HepG2 (cell line): Measurements from ENCODE around the gene INO80B. TPM values are rescaled to one million over a fixed set of nuclear protein-coding genes. Genes with fewer than 3 reads are reported as not detected.
A peak's percentile ranks its signal among the peaks of the same experiment; 100 is the strongest.

ENCODE experiments used
- FOXP1 ChIP-seq, 2 experiments: fragments of 450-650 bp in 1 of 2; IDR thresholded peaks; 2 replicates each; pipeline ENCODE4 v1.6.1; 2017 to 2018; ENCODE audit warnings: antibody characterized with exemption in 1 of 2
- GTF3A ChIP-seq: sonication (generic); formaldehyde crosslinking; conservative IDR thresholded peaks from 2 replicates; pipeline ENCODE4 v1.4.0; 2020; ENCODE audit warnings: mild to moderate bottlenecking, missing genetic modification reagents
- HDAC6 ChIP-seq: fragments of 200-600 bp; sonication (generic); IDR thresholded peaks from 2 replicates; pipeline ENCODE4 v1.7.0; 2017; ENCODE audit warnings: mild to moderate bottlenecking, antibody characterized with exemption, low read length, low read depth
- KLF16 ChIP-seq, 2 experiments: sonication (generic) in 1 of 2; formaldehyde crosslinking in 1 of 2; IDR thresholded peaks; 2 replicates each; pipeline versions ENCODE4 v1.6.1 to v1.8.0; 2016 to 2023; ENCODE audit warnings: missing genetic modification reagents in 2 of 2, missing compliant biosample characterization in 1 of 2
- KLF9 ChIP-seq: IDR thresholded peaks from 2 replicates; pipeline ENCODE4 v1.6.1; 2016; ENCODE audit warnings: low read depth
- PHF8 ChIP-seq: sonication (generic); formaldehyde crosslinking; IDR thresholded peaks from 2 replicates; pipeline ENCODE4 v1.5.0; 2020; ENCODE audit warnings: missing genetic modification reagents
- RARG ChIP-seq: sonication (generic); formaldehyde crosslinking; IDR thresholded peaks from 2 replicates; pipeline ENCODE4 v1.4.0; 2020; ENCODE audit warnings: low read depth, mild to moderate bottlenecking, missing genetic modification reagents
- REPIN1 ChIP-seq: sonication (generic); formaldehyde crosslinking; IDR thresholded peaks from 2 replicates; pipeline ENCODE4 v1.8.0; 2022; ENCODE audit warnings: missing genetic modification reagents, low read depth, mild to moderate bottlenecking, borderline replicate concordance
- RORA ChIP-seq: sonication (generic); formaldehyde crosslinking; IDR thresholded peaks from 2 replicates; pipeline ENCODE4 v1.5.0; 2020; ENCODE audit warnings: mild to moderate bottlenecking, missing genetic modification reagents, moderate library complexity
- SUZ12 ChIP-seq: fragments of 150-350 bp; IDR thresholded peaks from 2 replicates; pipeline ENCODE4 v1.6.1; 2014; ENCODE audit warnings: low read depth, low read length
- SYNCRIP ChIP-seq: fragments of 200-400 bp; formaldehyde crosslinking; IDR thresholded peaks from 2 replicates; pipeline ENCODE4 v1.6.1; 2018; ENCODE audit warnings: mild to moderate bottlenecking, low read depth, low read length; ENCODE audit not compliant: insufficient read depth
- ZNF160 ChIP-seq: sonication (generic); formaldehyde crosslinking; IDR thresholded peaks from 2 replicates; pipeline ENCODE4 v1.8.0; 2022; ENCODE audit warnings: mild to moderate bottlenecking, inconsistent platforms, missing genetic modification reagents
- ZNF484 ChIP-seq: sonication (generic); formaldehyde crosslinking; IDR thresholded peaks from 2 replicates; pipeline ENCODE4 v1.5.1; 2020; ENCODE audit warnings: mild to moderate bottlenecking, low read depth, missing genetic modification reagents, borderline replicate concordance
- ZNF543 ChIP-seq: sonication (generic); formaldehyde crosslinking; IDR thresholded peaks from 2 replicates; pipeline ENCODE4 v1.4.0; 2020; ENCODE audit warnings: mild to moderate bottlenecking, missing genetic modification reagents
- ZNF564 ChIP-seq: sonication (generic); formaldehyde crosslinking; IDR thresholded peaks from 2 replicates; pipeline ENCODE4 v1.8.1; 2023; ENCODE audit warnings: mild to moderate bottlenecking, missing genetic modification reagents
- ZNF605 ChIP-seq: sonication (generic); formaldehyde crosslinking; IDR thresholded peaks from 2 replicates; pipeline ENCODE4 v1.8.0; 2022; ENCODE audit warnings: mild to moderate bottlenecking, missing genetic modification reagents
- ZNF709 ChIP-seq: sonication (generic); formaldehyde crosslinking; IDR thresholded peaks from 2 replicates; pipeline ENCODE4 v1.5.0; 2020; ENCODE audit warnings: mild to moderate bottlenecking, missing genetic modification reagents
- ZNF766 ChIP-seq: sonication (generic); formaldehyde crosslinking; IDR thresholded peaks from 2 replicates; pipeline ENCODE4 v1.5.0; 2020; ENCODE audit warnings: missing genetic modification reagents, borderline replicate concordance
- ZNF878 ChIP-seq: sonication (generic); formaldehyde crosslinking; IDR thresholded peaks from 2 replicates; pipeline ENCODE4 v1.8.1; 2023; ENCODE audit warnings: mild to moderate bottlenecking, missing genetic modification reagents, moderate library complexity
- polyA plus RNA-seq, 8 experiments: library from polyadenylated mRNA; depleted of rRNA in 3 of 8; stranded (reverse) in 7 of 8; unstranded in 1 of 8; fragments of >200 nt; fragmentation: Illumina TruSeq in 4 of 8; extraction: Trizol in 4 of 8; gene quantifications; 2 replicates each; pipeline versions ENCODE4 v1.2.1 to v1.2.3, GENCODE V29; 2011 to 2016; ENCODE audit warnings: low read depth in 4 of 8, missing spikeins in 1 of 8, mixed read lengths in 1 of 8; ENCODE audit not compliant: insufficient read depth in 1 of 8
- total RNA-seq, 5 experiments: library from RNA; depleted of rRNA; stranded (reverse); fragments of >200 nt; fragmentation: Illumina TruSeq; extraction: Trizol; gene quantifications; 2 replicates each; pipeline ENCODE4 v1.2.3, GENCODE V29; 2016; ENCODE audit warnings: low read depth in 1 of 5
- TF ChIP-seq, protein P1 (sequence below): sonication (generic); formaldehyde crosslinking; IDR thresholded peaks from 2 replicates; pipeline ENCODE4 v1.5.0; 2020; ENCODE audit warnings: missing genetic modification reagents
- TF ChIP-seq, protein P2 (sequence below): sonication (generic); formaldehyde crosslinking; IDR thresholded peaks from 2 replicates; pipeline ENCODE4 v1.5.1; 2020; ENCODE audit warnings: mild to moderate bottlenecking, missing genetic modification reagents
- TF ChIP-seq, protein P3 (sequence below): sonication (generic); formaldehyde crosslinking; IDR thresholded peaks from 2 replicates; pipeline ENCODE4 v1.4.0; 2020; ENCODE audit warnings: mild to moderate bottlenecking, low read depth, missing genetic modification reagents
- TF ChIP-seq, protein P4 (sequence below): IDR thresholded peaks from 2 replicates; pipeline ENCODE4 v1.6.1; 2016; ENCODE audit warnings: missing compliant biosample characterization, missing genetic modification reagents, borderline replicate concordance

The INO80B gene
- total and polyA plus RNA-seq, 2 of the 13 experiments (the other 11 are each of a cell fraction or from before 2014, with no cell fraction given): 6.2 to 14.5 TPM

DNA sequence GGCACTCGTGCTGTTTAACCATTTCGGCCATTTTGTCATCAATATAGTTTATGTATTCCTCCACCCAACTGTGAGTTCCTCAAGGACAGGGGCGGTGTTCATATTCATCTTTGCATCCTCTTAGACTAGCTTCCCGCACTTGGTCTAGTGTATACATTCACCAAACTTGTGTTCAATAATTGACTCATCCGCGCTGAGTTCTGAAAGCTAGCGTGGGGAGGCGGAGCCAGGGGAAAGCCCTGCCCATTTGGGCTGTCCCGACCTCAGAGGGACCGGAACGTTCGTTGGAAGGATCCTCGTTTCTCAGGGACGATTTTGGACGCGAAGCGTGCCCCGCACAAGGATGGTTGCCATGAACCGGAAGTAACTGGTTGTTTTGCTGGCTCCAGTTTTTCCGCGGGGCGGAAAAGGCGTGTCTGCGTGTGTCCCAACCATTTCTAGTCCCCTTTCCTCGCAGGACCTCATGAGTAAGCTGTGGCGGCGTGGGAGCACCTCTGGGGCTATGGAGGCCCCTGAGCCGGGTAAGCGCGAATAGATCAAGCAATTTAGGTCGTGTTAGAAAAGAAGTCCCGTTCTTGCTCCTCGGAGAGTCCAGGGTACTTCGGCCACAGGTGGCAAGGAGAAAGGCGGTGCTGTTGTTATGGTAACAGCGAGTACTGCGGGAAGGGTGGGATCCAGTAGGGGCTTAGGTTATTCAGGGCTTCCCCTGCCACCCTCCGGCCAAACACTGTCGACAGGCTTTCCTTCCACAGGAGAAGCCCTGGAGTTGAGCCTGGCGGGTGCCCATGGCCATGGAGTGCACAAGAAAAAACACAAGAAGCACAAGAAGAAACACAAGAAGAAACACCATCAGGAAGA is at the start of gene INO80B (continued):
- TF ChIP-seq ZNF605 (CRISPR knock-in tag): peak; percentile 99
- no peak for TF ChIP-seq ZNF484 (CRISPR knock-in tag)
- TF ChIP-seq ZNF878 (CRISPR knock-in tag): peak; percentile 2; the same call in 1 of the 2 replicates
- no peak for TF ChIP-seq SYNCRIP
- no peak for TF ChIP-seq FOXP1 (IDR thresholded peaks at IDR 0.05)
- peak; percentile 38 for TF ChIP-seq FOXP1 (CRISPR knock-in tag; IDR thresholded peaks at IDR 0.05)
- TF ChIP-seq GTF3A (CRISPR knock-in tag): peak; percentile 85; the same call in 1 of the 2 replicates
- peak; percentile 26; the same call in 1 of the 2 replicates for TF ChIP-seq ZNF766 (CRISPR knock-in tag)
- peak; percentile 85 for TF ChIP-seq ZNF709 (CRISPR knock-in tag)
- TF ChIP-seq ZNF543: peak; percentile 85
- no peak for TF ChIP-seq RARG (CRISPR knock-in tag)
- TF ChIP-seq PHF8 (CRISPR knock-in tag): peak; percentile 76
- TF ChIP-seq SUZ12: 0 out of 2 replicates have a peak, but pooled peaks have one; percentile 17
- TF ChIP-seq RORA: no peak
- peak; percentile 52; the same call in 1 of the 2 replicates for TF ChIP-seq ZNF564 (CRISPR knock-in tag)
- TF ChIP-seq, protein P1, sequence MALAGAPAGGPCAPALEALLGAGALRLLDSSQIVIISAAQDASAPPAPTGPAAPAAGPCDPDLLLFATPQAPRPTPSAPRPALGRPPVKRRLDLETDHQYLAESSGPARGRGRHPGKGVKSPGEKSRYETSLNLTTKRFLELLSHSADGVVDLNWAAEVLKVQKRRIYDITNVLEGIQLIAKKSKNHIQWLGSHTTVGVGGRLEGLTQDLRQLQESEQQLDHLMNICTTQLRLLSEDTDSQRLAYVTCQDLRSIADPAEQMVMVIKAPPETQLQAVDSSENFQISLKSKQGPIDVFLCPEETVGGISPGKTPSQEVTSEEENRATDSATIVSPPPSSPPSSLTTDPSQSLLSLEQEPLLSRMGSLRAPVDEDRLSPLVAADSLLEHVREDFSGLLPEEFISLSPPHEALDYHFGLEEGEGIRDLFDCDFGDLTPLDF (CRISPR knock-in tag): no peak
- peak; percentile 86 for TF ChIP-seq ZNF160
- TF ChIP-seq, protein P2, sequence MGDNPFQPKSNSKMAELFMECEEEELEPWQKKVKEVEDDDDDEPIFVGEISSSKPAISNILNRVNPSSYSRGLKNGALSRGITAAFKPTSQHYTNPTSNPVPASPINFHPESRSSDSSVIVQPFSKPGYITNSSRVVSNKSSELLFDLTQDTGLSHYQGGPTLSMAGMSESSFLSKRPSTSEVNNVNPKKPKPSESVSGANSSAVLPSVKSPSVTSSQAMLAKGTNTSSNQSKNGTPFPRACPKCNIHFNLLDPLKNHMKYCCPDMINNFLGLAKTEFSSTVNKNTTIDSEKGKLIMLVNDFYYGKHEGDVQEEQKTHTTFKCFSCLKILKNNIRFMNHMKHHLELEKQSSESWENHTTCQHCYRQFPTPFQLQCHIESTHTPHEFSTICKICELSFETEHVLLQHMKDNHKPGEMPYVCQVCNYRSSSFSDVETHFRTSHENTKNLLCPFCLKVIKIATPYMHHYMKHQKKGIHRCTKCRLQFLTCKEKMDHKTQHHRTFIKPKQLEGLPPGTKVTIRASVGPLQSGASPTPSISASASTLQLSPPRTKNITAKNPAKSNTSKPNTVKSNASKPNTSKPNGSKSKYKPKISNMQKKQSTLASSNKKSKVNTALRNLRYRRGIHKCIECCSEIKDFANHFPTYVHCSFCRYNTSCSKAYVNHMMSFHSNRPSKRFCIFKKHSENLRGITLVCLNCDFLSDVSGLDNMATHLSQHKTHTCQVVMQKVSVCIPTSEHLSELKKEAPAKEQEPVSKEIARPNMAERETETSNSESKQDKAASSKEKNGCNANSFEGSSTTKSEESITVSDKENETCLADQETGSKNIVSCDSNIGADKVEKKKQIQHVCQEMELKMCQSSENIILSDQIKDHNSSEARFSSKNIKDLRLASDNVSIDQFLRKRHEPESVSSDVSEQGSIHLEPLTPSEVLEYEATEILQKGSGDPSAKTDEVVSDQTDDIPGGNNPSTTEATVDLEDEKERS (CRISPR knock-in tag): peak; percentile 91; the same call in 1 of the 2 replicates
- TF ChIP-seq, protein P3, sequence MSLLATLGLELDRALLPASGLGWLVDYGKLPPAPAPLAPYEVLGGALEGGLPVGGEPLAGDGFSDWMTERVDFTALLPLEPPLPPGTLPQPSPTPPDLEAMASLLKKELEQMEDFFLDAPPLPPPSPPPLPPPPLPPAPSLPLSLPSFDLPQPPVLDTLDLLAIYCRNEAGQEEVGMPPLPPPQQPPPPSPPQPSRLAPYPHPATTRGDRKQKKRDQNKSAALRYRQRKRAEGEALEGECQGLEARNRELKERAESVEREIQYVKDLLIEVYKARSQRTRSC (CRISPR knock-in tag): 0 out of 2 replicates have a peak, but pooled peaks have one; percentile 25
- peak; percentile 100 for TF ChIP-seq KLF9 (CRISPR knock-in tag)
- TF ChIP-seq KLF16 (CRISPR knock-in tag; IDR thresholded peaks at IDR 0.05): peak; percentile 94 to 100
- TF ChIP-seq REPIN1: peak; percentile 99
- TF ChIP-seq HDAC6: no peak
- TF ChIP-seq, protein P4, sequence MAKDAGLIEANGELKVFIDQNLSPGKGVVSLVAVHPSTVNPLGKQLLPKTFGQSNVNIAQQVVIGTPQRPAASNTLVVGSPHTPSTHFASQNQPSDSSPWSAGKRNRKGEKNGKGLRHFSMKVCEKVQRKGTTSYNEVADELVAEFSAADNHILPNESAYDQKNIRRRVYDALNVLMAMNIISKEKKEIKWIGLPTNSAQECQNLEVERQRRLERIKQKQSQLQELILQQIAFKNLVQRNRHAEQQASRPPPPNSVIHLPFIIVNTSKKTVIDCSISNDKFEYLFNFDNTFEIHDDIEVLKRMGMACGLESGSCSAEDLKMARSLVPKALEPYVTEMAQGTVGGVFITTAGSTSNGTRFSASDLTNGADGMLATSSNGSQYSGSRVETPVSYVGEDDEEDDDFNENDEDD: peak; percentile 61; the same call in 1 of the 2 replicates
